Measurements from ENCODE around the gene FOXJ2. TPM values are rescaled to one million over a fixed set of nuclear protein-coding genes. Genes with fewer than 3 reads are reported as not detected.
"Not testable (repeated sequence)": the region's sequence is repeated elsewhere in the genome, so short reads cannot be mapped to it uniquely, and the experiment has no call there.

Gene FOXJ2
- total RNA-seq, 1 donor from 2014 or later = 14.8 TPM

DNA sequence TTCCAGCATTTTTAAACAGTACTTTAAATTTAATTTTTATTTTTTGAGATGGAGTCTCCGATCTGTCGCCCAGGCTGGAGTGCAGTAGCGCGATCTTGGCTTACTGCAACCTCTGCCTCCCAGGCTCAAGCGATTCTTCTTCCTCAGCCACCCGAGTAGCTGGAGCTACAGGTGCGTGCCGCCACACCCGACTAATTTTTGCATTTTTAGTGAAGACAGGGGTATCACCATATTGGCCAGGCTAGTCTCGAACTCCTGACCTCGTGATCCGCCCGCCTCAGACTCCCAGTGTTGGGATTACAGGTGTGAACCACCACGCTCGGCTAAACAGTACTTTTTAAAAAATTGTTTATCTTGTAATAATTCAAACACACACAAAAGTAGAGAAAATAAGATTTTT, 4.2 kb upstream of the FOXJ2 start:
- Histone ChIP-seq H3K27me3 (ENCODE audit: control insufficient read depth, insufficient read depth, low read length) (no peaks in the 10 kb centered on the region), H3K36me3 (ENCODE audit: control insufficient read depth, insufficient read depth, low read length) (no peaks in the 10 kb centered on the region), H3K4me3 (ENCODE audit: low read depth, low read length) (no peak overlapping the region)
- TF ChIP-seq, protein P1, sequence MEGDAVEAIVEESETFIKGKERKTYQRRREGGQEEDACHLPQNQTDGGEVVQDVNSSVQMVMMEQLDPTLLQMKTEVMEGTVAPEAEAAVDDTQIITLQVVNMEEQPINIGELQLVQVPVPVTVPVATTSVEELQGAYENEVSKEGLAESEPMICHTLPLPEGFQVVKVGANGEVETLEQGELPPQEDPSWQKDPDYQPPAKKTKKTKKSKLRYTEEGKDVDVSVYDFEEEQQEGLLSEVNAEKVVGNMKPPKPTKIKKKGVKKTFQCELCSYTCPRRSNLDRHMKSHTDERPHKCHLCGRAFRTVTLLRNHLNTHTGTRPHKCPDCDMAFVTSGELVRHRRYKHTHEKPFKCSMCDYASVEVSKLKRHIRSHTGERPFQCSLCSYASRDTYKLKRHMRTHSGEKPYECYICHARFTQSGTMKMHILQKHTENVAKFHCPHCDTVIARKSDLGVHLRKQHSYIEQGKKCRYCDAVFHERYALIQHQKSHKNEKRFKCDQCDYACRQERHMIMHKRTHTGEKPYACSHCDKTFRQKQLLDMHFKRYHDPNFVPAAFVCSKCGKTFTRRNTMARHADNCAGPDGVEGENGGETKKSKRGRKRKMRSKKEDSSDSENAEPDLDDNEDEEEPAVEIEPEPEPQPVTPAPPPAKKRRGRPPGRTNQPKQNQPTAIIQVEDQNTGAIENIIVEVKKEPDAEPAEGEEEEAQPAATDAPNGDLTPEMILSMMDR (IDR thresholded peaks at IDR 0.05; ENCODE audit: insufficient read depth, low read length, poor library complexity, severe bottlenecking) = no peak
- DNase-seq (ENCODE audit: low read depth) = no peak

DNA sequence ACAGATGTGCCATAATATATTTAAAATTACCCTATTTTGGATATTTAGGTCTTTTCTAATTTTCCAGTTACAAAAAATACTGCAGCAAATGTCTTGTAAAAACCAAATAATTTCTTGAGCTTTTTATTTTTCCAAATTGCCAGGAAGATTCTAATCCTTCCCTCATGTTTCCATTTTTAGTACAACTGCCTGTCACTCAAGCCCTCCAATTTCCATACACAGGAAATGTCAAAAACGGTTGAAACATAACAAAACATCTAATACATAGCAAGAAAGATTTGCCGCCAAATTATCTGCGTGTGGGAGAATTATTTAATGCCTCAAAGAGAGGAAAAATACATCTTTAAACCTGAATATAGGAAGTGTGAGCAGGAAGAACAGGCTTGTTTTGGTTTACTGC, 2.3 kb upstream of the FOXJ2 start:
- TF ChIP-seq, protein P1 (IDR thresholded peaks at IDR 0.05; ENCODE audit: insufficient read depth, low read length, poor library complexity, severe bottlenecking) = no peak
- no peak overlapping the region for H3K4me3 ChIP-seq (ENCODE audit: low read depth, low read length)
- H3K27me3 ChIP-seq (ENCODE audit: control insufficient read depth, insufficient read depth, low read length) = no peaks in the 10 kb centered on the region
- no peak for DNase-seq (ENCODE audit: low read depth)
- no peaks in the 10 kb centered on the region for H3K36me3 ChIP-seq (ENCODE audit: control insufficient read depth, insufficient read depth, low read length)

DNA sequence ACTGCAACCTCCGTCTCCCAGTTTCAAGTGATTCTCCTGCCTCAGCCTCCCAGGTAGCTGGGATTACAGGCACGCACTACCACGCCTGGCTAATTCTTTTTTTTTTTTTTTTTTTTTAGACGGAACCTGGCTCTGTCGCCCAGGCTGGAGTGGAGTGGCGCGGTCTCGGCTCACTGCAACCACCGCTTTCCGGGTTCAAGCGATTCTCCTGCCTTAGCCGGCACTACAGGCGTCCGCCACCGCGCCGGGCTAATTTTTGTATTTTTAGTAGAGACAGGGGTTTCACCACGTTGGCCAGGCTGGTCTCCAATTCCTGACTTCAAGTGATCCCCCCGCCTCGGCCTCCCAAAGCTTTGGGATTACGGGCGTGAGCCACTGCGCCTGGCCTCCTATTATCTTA, 1.5 kb upstream of the FOXJ2 start:
- not testable (repeated sequence) for DNase-seq (ENCODE audit: low read depth); H3K4me3 ChIP-seq (ENCODE audit: low read depth, low read length); H3K36me3 ChIP-seq (ENCODE audit: control insufficient read depth, insufficient read depth, low read length); H3K27me3 ChIP-seq (ENCODE audit: control insufficient read depth, insufficient read depth, low read length)

DNA sequence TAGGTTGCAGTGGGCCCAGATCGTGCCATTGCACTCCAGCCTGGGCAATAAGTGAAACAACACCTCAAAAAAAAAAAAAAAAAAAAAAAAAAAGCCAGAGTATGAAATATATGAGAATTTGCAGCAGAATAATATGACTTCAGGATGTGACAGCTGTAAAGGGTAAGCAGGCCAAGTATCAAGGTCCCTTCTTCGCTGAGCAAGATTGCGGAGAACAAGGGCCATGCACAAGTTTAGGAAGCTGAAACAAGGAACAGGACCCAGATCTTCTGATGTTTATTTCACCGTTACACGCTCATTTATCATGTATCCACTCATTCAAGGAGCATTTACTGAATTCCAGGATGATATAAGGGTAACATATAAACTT, 659 bp upstream of the FOXJ2 start:
- no peak for DNase-seq (ENCODE audit: low read depth)

DNA sequence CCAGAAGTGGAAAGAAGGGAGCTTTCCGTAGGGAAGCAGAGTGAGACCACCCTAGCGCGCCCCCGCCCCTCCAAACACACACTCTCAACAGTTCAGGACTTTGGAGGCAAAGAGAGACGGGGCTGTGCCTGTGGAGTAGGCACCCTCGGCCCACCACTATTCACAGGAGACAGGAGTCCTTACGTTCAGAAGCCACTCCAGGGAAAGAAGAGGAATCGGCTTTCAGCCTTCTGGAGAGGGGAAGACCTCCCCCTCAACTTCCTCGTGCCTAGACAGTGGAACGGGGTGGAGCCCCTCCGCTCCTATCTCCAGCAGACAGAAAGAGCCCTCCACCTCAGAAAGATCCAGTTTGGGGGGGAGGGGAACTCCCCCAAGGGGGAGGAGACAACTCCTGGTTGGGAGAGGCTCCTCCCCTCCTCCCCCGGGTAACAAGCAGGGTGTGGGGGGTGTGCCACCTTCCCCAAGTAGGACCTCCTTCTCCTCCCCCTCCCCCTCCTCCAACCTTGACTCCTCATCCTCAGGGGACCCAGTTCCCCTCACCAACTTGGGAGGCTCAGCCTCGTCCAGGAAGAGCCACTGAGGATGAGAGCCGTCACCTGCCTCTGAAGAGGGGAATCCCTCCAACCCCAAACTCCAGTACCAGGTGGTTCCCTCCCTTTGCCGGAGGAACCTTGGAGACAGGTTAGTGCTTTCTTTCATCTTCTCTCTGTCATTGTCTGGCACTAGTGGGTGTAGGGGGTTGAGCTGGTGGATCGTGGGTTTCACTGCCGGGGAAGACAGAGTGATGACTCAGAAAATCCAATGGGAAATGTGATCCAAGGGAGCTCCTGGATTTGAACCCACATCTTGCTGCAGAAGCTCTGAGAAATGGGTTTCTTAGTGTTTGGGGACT, 883 bp downstream of the FOXJ2 start:
- Histone ChIP-seq H3K27me3 (ENCODE audit: control insufficient read depth, insufficient read depth, low read length) (no peaks in the 10 kb centered on the region), H3K4me3 (ENCODE audit: low read depth, low read length) (peak overlapping the region; percentile 87), H3K36me3 (ENCODE audit: control insufficient read depth, insufficient read depth, low read length) (no peaks in the 10 kb centered on the region)
- TF ChIP-seq, protein P1 (IDR thresholded peaks at IDR 0.05; ENCODE audit: insufficient read depth, low read length, poor library complexity, severe bottlenecking) = no peak
- DNase-seq (ENCODE audit: low read depth) = no peak

More for the DNA sequence above, 659 bp upstream of the FOXJ2 start:
- no peaks in the 10 kb centered on the region for H3K36me3 ChIP-seq (ENCODE audit: control insufficient read depth, insufficient read depth, low read length)
- TF ChIP-seq, protein P1 (IDR thresholded peaks at IDR 0.05; ENCODE audit: insufficient read depth, low read length, poor library complexity, severe bottlenecking) = no peak
- H3K27me3 ChIP-seq (ENCODE audit: control insufficient read depth, insufficient read depth, low read length) = no peaks in the 10 kb centered on the region
- peak overlapping the region; percentile 87 for H3K4me3 ChIP-seq (ENCODE audit: low read depth, low read length)

DNA sequence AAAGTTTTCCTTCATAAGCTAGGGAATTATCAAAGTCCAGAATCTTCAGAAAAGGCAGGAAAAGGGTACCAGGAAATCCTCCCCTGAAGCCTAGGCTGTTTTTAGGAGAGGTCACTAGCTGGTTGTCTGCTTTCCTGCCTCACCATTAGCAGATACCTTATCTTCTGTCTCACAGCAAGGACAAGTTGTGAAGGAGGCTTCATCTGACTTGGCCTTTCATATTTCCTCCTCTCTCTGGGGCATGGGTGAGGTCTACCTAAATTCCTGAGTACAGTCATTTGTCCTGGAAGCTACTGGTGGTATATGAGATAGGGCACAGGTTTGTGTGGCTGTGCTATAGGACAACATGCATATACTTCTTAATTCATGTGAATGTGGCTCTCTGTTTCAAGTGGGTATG, 2.3 kb downstream of the FOXJ2 start:
- no peak overlapping the region for H3K4me3 ChIP-seq (ENCODE audit: low read depth, low read length)
- TF ChIP-seq, protein P1 (IDR thresholded peaks at IDR 0.05; ENCODE audit: insufficient read depth, low read length, poor library complexity, severe bottlenecking) = no peak
- DNase-seq (ENCODE audit: low read depth) = no peak
- H3K36me3 ChIP-seq (ENCODE audit: control insufficient read depth, insufficient read depth, low read length) = no peaks in the 10 kb centered on the region
- H3K27me3 ChIP-seq (ENCODE audit: control insufficient read depth, insufficient read depth, low read length) = no peaks in the 10 kb centered on the region
